Activated T-helper 1 cell treated with anti-CD3 and anti-CD28 coated beads, Interleukin-12 subunit alpha, Interleukin-12 subunit beta, Interleukin-2, Interleukin-4 antibody, amounts not matched to agents 30 ng/mL and 10 ng/mL and 1 ng/mL, durations not matched to agents 14 hours and 24 hours and 36 hours (primary cell): Measurements from ENCODE around the gene PSAPL1. TPM values are rescaled to one million over a fixed set of nuclear protein-coding genes. Genes with fewer than 3 reads are reported as not detected.
"Not testable (repeated sequence)": the region's sequence is repeated elsewhere in the genome, so short reads cannot be mapped to it uniquely, and the experiment has no call there.

Source experiments
- DNase-seq: peaks from one replicate; pipeline ENCODE4 v3.0.0; 2021; ENCODE audit warnings: low spot score
- H3K27ac Mint-ChIP-seq: one replicate; pipeline ENCODE4 v1.8.0; 2021; ENCODE audit warnings: mild to moderate bottlenecking, mixed read lengths
- H3K27me3 Mint-ChIP-seq: one replicate; pipeline ENCODE4 v1.8.0; 2022; ENCODE audit warnings: mild to moderate bottlenecking, moderate library complexity, mixed read lengths; ENCODE audit not compliant: insufficient read depth
- H3K36me3 Mint-ChIP-seq: one replicate; pipeline ENCODE4 v1.8.0; 2021; ENCODE audit warnings: low read depth, mixed read lengths
- H3K4me1 Mint-ChIP-seq: one replicate; pipeline ENCODE4 v1.8.0; 2021; ENCODE audit warnings: low read depth, mixed read lengths
- H3K4me3 Mint-ChIP-seq: one replicate; pipeline ENCODE4 v1.8.0; 2021; ENCODE audit warnings: mild to moderate bottlenecking, moderate library complexity, mixed read lengths
- H3K9me3 Mint-ChIP-seq: one replicate; pipeline ENCODE4 v1.8.0; 2021; ENCODE audit warnings: mixed read lengths
- intact Hi-C: fragments of 100-400 bp; cut with micrococcal nuclease; formaldehyde crosslinking; loops from one replicate; pipeline ENCODE4 v1.15.1; 2024
- total RNA-seq: library from RNA; stranded (reverse); gene quantifications from 2 replicates; pipeline ENCODE4 v1.2.3, GENCODE V29; 2022

The PSAPL1 gene
- total RNA-seq, 1 donor from 2014 or later = not detected

- intact Hi-C loops = no loop called here
- Mint-ChIP-seq H3K4me3 (no peak overlapping the region), H3K27ac (no peak overlapping the region), H3K4me1 (no peaks in the 10 kb centered on the region), H3K9me3 (no peaks in the 10 kb centered on the region), H3K36me3 (no peaks in the 10 kb centered on the region), H3K27me3 (no peaks in the 10 kb centered on the region)
- no peak for DNase-seq
Measured at GRCh38 chr4:7466904-7467303, 32.2 kb upstream of the PSAPL1 start.

- Mint-ChIP-seq H3K4me1 (no peaks in the 10 kb centered on the region), H3K9me3 (no peaks in the 10 kb centered on the region), H3K36me3 (no peaks in the 10 kb centered on the region), H3K27ac (no peak overlapping the region), H3K27me3 (no peaks in the 10 kb centered on the region), H3K4me3 (no peak overlapping the region)
- intact Hi-C loops = no loop called here
- DNase-seq = no peak
Measured at GRCh38 chr4:7466215-7466614, 31.5 kb upstream of the PSAPL1 start.

GRCh38 chr4:7465017-7465416 lies 30.3 kb upstream of the PSAPL1 start:
- no peaks in the 10 kb centered on the region for H3K36me3 Mint-ChIP-seq
- intact Hi-C loops = no loop called here

GRCh38 chr4:7464259-7464655 lies 29.5 kb upstream of the PSAPL1 start:
- Mint-ChIP-seq H3K27me3 (no peaks in the 10 kb centered on the region), H3K36me3 (no peaks in the 10 kb centered on the region), H3K4me3 (no peak overlapping the region), H3K4me1 (no peaks in the 10 kb centered on the region), H3K9me3 (no peaks in the 10 kb centered on the region), H3K27ac (no peak overlapping the region)
- no peak for DNase-seq
- intact Hi-C loops = no loop called here

More at GRCh38 chr4:7465017-7465416, 30.3 kb upstream of the PSAPL1 start:
- Mint-ChIP-seq H3K4me3 (no peak overlapping the region), H3K9me3 (no peaks in the 10 kb centered on the region), H3K4me1 (no peaks in the 10 kb centered on the region), H3K27me3 (no peaks in the 10 kb centered on the region), H3K27ac (no peak overlapping the region)
- no peak for DNase-seq

- no peaks in the 10 kb centered on the region for H3K27me3 Mint-ChIP-seq
- H3K4me1 Mint-ChIP-seq = no peaks in the 10 kb centered on the region
- no peak overlapping the region for H3K27ac Mint-ChIP-seq
- no peaks in the 10 kb centered on the region for H3K36me3 Mint-ChIP-seq
- no peak for DNase-seq
- no peaks in the 10 kb centered on the region for H3K9me3 Mint-ChIP-seq
- no peak overlapping the region for H3K4me3 Mint-ChIP-seq
- intact Hi-C loops = no loop called here
Measured at GRCh38 chr4:7463566-7464258, 29.0 kb upstream of the PSAPL1 start.

GRCh38 chr4:7462509-7462971 lies 27.8 kb upstream of the PSAPL1 start:
- DNase-seq = no peak
- Mint-ChIP-seq H3K27ac (no peak overlapping the region), H3K36me3 (no peaks in the 10 kb centered on the region), H3K27me3 (no peaks in the 10 kb centered on the region), H3K4me3 (no peak overlapping the region), H3K9me3 (no peaks in the 10 kb centered on the region), H3K4me1 (no peaks in the 10 kb centered on the region)
- intact Hi-C loops = no loop called here

GRCh38 chr4:7461230-7461629 lies 26.5 kb upstream of the PSAPL1 start:
- Mint-ChIP-seq H3K36me3 (no peaks in the 10 kb centered on the region), H3K4me1 (no peaks in the 10 kb centered on the region), H3K27ac (no peak overlapping the region), H3K4me3 (no peak overlapping the region), H3K9me3 (no peaks in the 10 kb centered on the region), H3K27me3 (no peaks in the 10 kb centered on the region)
- intact Hi-C loops = no loop called here
- DNase-seq = no peak

GRCh38 chr4:7460566-7460965 lies 25.8 kb upstream of the PSAPL1 start:
- no peaks in the 10 kb centered on the region for H3K36me3 Mint-ChIP-seq
- no peaks in the 10 kb centered on the region for H3K9me3 Mint-ChIP-seq
- intact Hi-C loops = no loop called here
- no peak overlapping the region for H3K4me3 Mint-ChIP-seq
- DNase-seq = no peak
- H3K4me1 Mint-ChIP-seq = no peaks in the 10 kb centered on the region
- H3K27me3 Mint-ChIP-seq = no peaks in the 10 kb centered on the region
- H3K27ac Mint-ChIP-seq = no peak overlapping the region

GRCh38 chr4:7459471-7459870 lies 24.7 kb upstream of the PSAPL1 start:
- no peaks in the 10 kb centered on the region for H3K36me3 Mint-ChIP-seq
- no peak for DNase-seq
- no peak overlapping the region for H3K4me3 Mint-ChIP-seq
- no peaks in the 10 kb centered on the region for H3K9me3 Mint-ChIP-seq
- no peaks in the 10 kb centered on the region for H3K27me3 Mint-ChIP-seq
- intact Hi-C loops = no loop called here
- H3K4me1 Mint-ChIP-seq = no peaks in the 10 kb centered on the region
- H3K27ac Mint-ChIP-seq = no peak overlapping the region

- H3K4me1 Mint-ChIP-seq = no peaks in the 10 kb centered on the region
- H3K36me3 Mint-ChIP-seq = no peaks in the 10 kb centered on the region
- DNase-seq = no peak
- intact Hi-C loops = no loop called here
- no peak overlapping the region for H3K4me3 Mint-ChIP-seq
- H3K9me3 Mint-ChIP-seq = no peaks in the 10 kb centered on the region
- no peak overlapping the region for H3K27ac Mint-ChIP-seq
- H3K27me3 Mint-ChIP-seq = no peaks in the 10 kb centered on the region
Measured at GRCh38 chr4:7458477-7458876, 23.7 kb upstream of the PSAPL1 start.

GRCh38 chr4:7458066-7458425 lies 23.3 kb upstream of the PSAPL1 start:
- DNase-seq = no peak
- no peak overlapping the region for H3K4me3 Mint-ChIP-seq
- no peaks in the 10 kb centered on the region for H3K27me3 Mint-ChIP-seq
- intact Hi-C loops = no loop called here
- H3K36me3 Mint-ChIP-seq = no peaks in the 10 kb centered on the region
- no peaks in the 10 kb centered on the region for H3K9me3 Mint-ChIP-seq
- no peak overlapping the region for H3K27ac Mint-ChIP-seq
- H3K4me1 Mint-ChIP-seq = no peaks in the 10 kb centered on the region

- H3K4me3 Mint-ChIP-seq = no peak overlapping the region
- no peaks in the 10 kb centered on the region for H3K36me3 Mint-ChIP-seq
- H3K27ac Mint-ChIP-seq = no peak overlapping the region
- H3K27me3 Mint-ChIP-seq = no peaks in the 10 kb centered on the region
- H3K9me3 Mint-ChIP-seq = no peaks in the 10 kb centered on the region
- intact Hi-C loops = no loop called here
- H3K4me1 Mint-ChIP-seq = no peaks in the 10 kb centered on the region
- DNase-seq = no peak
Measured at GRCh38 chr4:7457201-7458065, 22.7 kb upstream of the PSAPL1 start.

- H3K27ac Mint-ChIP-seq, H3K4me1 Mint-ChIP-seq, intact Hi-C loops: not testable (repeated sequence)
Measured at GRCh38 chr4:7452802-7453201, 18.1 kb upstream of the PSAPL1 start.

More at GRCh38 chr4:7452802-7453201, 18.1 kb upstream of the PSAPL1 start:
- not testable (repeated sequence) for H3K36me3 Mint-ChIP-seq, H3K4me3 Mint-ChIP-seq, H3K27me3 Mint-ChIP-seq, H3K9me3 Mint-ChIP-seq, DNase-seq
